Bronchial epithelial cell (primary cell): ENCODE measurements around the gene SLAIN2. TPM values are rescaled to one million over a fixed set of nuclear protein-coding genes. Genes with fewer than 3 reads are reported as not detected.

Source experiments
- DNase-seq: peaks from one replicate; pipeline ENCODE4 v3.0.0-alpha.2; 2010; ENCODE audit warnings: low read depth
- FAIRE-seq: peaks from 2 replicates; lab custom pipeline; 2011; peaks lifted over from hg19 to GRCh38; lab: Jason Lieb, UNC
- H3K27me3 ChIP-seq: 2 replicates; pipeline ENCODE4 v1.5.1; 2011; ENCODE audit warnings: low read length; ENCODE audit not compliant: control insufficient read depth, insufficient read depth
- H3K36me3 ChIP-seq: 2 replicates; pipeline ENCODE4 v1.5.1; 2011; ENCODE audit warnings: low read length; ENCODE audit not compliant: control insufficient read depth, insufficient read depth
- H3K4me3 ChIP-seq: 2 replicates; pipeline ENCODE4 v1.5.1; 2011; ENCODE audit warnings: mild to moderate bottlenecking, low read depth, low read length, control low read depth
- CTCF ChIP-seq: IDR thresholded peaks from 2 replicates; pipeline ENCODE4 v1.5.1; 2011; ENCODE audit warnings: mild to moderate bottlenecking, moderate library complexity, low read length, control low read depth, inconsistent platforms; ENCODE audit not compliant: insufficient read depth, severe bottlenecking
- total RNA-seq: library from RNA; depleted of rRNA; stranded (reverse); fragments of >200 nt; gene quantifications from 2 replicates; pipeline ENCODE4 v1.2.1, GENCODE V29; 2014

The SLAIN2 gene
- total RNA-seq, 1 donor from 2014 or later = 28.7 TPM

GRCh38 chr4:48336146-48336870, 5.0 kb upstream of the SLAIN2 start:
- Histone ChIP-seq H3K36me3 (no peaks in the 10 kb centered on the region), H3K4me3 (no peak overlapping the region), H3K27me3 (no peaks in the 10 kb centered on the region)
- FAIRE-seq (no peak), DNase-seq (no peak)
- TF ChIP-seq CTCF = no peak

- no peaks in the 10 kb centered on the region for H3K27me3 ChIP-seq
- H3K36me3 ChIP-seq = no peaks in the 10 kb centered on the region
- FAIRE-seq (peak; percentile 60), DNase-seq (peak; percentile 98)
- TF ChIP-seq CTCF = no peak
- H3K4me3 ChIP-seq = no peak overlapping the region
Measured at GRCh38 chr4:48337731-48338130, 3.6 kb upstream of the SLAIN2 start.

- Histone ChIP-seq H3K36me3 (no peaks in the 10 kb centered on the region), H3K27me3 (no peaks in the 10 kb centered on the region), H3K4me3 (no peak overlapping the region)
- DNase-seq (peak; percentile 70), FAIRE-seq (no peak)
- TF ChIP-seq CTCF = no peak
Measured at GRCh38 chr4:48339642-48340041, 1.7 kb upstream of the SLAIN2 start.

GRCh38 chr4:48340276-48340964, 909 bp upstream of the SLAIN2 start:
- FAIRE-seq (no peak), DNase-seq (peak; percentile 72)
- no peak for TF ChIP-seq CTCF
- Histone ChIP-seq H3K27me3 (no peaks in the 10 kb centered on the region), H3K36me3 (no peaks in the 10 kb centered on the region), H3K4me3 (peak overlapping the region; percentile 44)

- no peak for TF ChIP-seq CTCF
- no peaks in the 10 kb centered on the region for H3K27me3 ChIP-seq
- H3K4me3 ChIP-seq = peak overlapping the region; percentile 79
- FAIRE-seq (no peak), DNase-seq (no peak)
- no peaks in the 10 kb centered on the region for H3K36me3 ChIP-seq
Measured at GRCh38 chr4:48341776-48342605, 662 bp downstream of the SLAIN2 start.
